WTC11 (cell line): ENCODE data around the gene NGB.

ENCODE experiments used
- CTCF ChIP-seq: fragments of 200-600 bp; IDR thresholded peaks from 2 replicates; pipeline ENCODE4 v1.8.0; 2022; ENCODE audit warnings: antibody characterized with exemption
- IRF1 ChIP-seq: sonication (generic); formaldehyde crosslinking; IDR thresholded peaks from 2 replicates; pipeline ENCODE4 v1.8.0; 2023; ENCODE audit warnings: missing genetic modification reagents
- RELA ChIP-seq: sonication (generic); formaldehyde crosslinking; IDR thresholded peaks from 2 replicates; pipeline ENCODE4 v1.8.1; 2022; ENCODE audit warnings: missing genetic modification reagents, mild to moderate bottlenecking, borderline replicate concordance
- SMAD3 ChIP-seq: sonication (generic); formaldehyde crosslinking; IDR thresholded peaks from 2 replicates; pipeline ENCODE4 v1.8.0; 2022; ENCODE audit warnings: missing genetic modification reagents, mild to moderate bottlenecking, borderline replicate concordance
- ZNF121 ChIP-seq: sonication (generic); formaldehyde crosslinking; IDR thresholded peaks from 2 replicates; pipeline ENCODE4 v1.8.0; 2023; ENCODE audit warnings: missing genetic modification reagents

GRCh38 chr14:77265187-77265515 is 5.9 kb downstream of the NGB start:
- no peak for TF ChIP-seq ZNF121
- TF ChIP-seq SMAD3 (CRISPR knock-in tag): no peak
- no peak for TF ChIP-seq RELA (CRISPR knock-in tag)
- no peak for TF ChIP-seq CTCF
- no peak for TF ChIP-seq IRF1 (CRISPR knock-in tag)
